NCI-H1105 (cell line): ENCODE data around the gene CGB1.
"Not testable (repeated sequence)": the region's sequence is repeated elsewhere in the genome, so short reads cannot be mapped to it uniquely, and the experiment has no call there.

Experiments used
- DNase-seq: peaks from one replicate; lab custom pipeline; 2025; lab: John Stamatoyannopoulos, UW

The CGB1 gene

GRCh38 chr19:49020931-49021895, 15.5 kb downstream of the CGB1 start:
- no peak for DNase-seq

DNA sequence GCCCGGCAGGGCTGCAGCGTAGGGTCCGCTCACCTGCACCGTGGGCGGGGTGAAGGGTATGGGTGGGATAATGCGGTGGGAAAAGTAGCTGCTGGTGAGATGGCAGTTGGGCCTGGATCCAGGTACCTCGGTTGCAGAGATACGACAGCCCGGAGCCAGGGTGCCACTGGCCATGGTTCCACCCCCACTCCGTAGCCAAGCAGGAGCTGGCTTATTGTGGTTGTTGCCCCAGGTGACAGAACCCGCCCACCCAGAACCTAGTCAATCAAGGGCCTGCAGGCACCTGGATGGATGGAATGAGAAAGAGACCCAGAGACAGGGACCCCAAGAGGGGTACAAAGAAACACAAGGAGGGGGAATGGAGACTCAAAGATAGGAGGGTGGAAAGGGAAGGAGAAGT, 16.4 kb downstream of the CGB1 start:
- no peak for DNase-seq

DNA sequence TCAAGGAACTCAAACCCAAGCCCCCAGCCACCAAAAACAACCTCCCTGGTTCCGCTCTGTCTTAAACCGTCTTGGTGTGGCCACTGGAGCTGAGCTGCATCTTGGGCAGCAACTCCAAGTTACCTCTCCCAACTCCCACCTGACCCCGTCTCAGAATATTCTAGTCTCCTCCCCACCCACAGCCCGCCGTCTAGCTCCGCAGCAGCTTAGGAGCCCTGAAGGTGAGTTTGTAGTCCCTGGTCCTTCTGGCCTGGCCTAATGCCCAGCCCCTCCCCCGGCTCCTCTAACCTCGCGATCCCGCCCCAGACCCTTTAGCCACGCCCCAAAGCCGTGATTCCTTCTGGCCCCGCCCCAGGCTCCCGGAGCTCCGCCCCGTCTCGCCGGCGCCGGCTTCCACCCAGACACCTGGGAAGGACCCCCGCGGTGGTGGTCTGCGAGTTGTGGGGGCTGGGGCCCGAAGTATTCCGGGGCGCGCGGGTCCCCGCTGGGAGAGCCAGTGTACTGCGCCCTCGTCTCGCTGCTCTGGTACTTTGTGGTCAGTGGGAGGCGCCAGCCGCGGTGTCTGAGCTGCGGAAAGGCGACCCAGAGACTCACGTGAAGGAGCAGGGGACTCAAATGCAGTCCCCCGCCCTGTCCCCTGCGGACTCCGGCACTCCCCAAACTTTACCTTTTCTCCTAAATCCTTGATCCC, 17.3 kb downstream of the CGB1 start:
- peak; percentile 65 for DNase-seq

- DNase-seq, result not testable (repeated sequence)
These were observed 18.1 kb downstream of the CGB1 start for GRCh38 chr19:49018388-49019241.

DNA sequence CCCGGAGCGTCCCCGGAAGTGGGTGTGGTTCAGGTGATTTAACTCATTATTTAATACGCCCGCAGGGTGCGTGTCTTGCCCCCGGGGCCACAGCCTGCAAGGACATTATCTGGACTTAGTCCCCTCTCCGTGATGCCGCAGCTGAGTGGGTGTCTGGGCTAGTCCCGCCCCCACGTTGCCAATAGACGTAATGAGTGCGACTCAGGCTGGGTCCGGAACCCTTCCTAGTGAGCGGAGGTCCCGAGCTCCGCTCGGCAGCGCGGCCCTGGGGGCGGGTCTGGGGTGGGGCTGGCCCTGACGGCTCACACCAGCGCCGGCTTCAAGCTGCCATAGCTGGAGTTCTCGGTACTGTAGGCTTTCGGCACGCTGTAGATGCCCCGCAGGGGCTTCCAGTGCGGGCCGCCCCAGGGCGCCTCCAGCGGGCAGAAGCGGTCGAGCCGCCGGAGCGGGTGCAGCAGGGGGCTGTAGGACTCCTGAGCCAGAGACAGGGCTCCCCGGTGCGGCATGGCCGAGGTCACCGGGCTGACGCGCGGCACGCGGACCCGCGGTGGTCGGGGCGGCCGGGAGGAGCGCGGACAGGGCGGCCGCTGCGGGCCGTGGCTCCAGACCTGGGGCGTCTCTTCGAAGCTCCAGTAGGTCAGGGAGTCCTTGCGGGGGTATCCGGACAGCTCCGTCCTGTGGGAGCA, 18.9 kb downstream of the CGB1 start:
- DNase-seq, result peak; percentile 36

DNA sequence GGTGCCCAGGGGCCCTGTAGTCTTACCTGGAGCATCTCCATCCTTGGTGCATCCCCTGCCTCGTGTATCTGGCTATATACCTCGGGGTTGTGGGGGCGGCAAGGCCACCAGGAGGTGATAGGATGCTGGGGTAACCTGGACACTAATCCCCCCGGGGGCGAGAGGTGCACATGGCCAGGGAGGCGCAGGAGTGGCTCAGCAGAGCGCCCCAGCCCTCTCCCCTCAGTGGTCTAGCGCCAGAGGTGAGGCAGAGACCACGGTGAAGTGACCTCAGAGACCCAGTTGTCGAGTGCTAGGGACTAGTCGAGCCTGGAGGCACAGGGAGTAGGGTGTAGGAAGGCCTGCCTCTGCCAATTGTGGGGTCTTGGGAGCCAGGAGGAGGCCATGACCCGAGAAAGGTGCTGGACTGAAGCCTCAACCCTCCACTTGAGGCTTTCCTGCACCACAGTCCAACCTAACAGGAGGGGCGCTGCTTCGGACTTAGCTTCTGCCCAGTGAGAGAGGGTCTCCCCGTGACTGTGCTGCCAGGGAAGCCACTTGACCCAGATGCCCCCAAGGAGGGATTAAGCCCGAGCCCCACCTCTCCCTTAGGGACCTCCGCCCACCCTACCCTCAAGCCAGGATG, 19.5 kb downstream of the CGB1 start, which contains the start of gene LHB:
TSS of gene LHB (minus strand) at position 51 of the 625 bp plus-strand sequence. CDS start at position 41, 10 bp downstream.
- no peak for DNase-seq

GRCh38 chr19:49016067-49016839, 20.4 kb downstream of the CGB1 start:
- no peak for DNase-seq

GRCh38 chr19:49014870-49015255, 21.8 kb downstream of the CGB1 start:
- no peak for DNase-seq

GRCh38 chr19:49014123-49014869, 22.4 kb downstream of the CGB1 start:
- DNase-seq, result no peak

GRCh38 chr19:49011194-49011593, 25.5 kb downstream of the CGB1 start:
- no peak for DNase-seq

DNA sequence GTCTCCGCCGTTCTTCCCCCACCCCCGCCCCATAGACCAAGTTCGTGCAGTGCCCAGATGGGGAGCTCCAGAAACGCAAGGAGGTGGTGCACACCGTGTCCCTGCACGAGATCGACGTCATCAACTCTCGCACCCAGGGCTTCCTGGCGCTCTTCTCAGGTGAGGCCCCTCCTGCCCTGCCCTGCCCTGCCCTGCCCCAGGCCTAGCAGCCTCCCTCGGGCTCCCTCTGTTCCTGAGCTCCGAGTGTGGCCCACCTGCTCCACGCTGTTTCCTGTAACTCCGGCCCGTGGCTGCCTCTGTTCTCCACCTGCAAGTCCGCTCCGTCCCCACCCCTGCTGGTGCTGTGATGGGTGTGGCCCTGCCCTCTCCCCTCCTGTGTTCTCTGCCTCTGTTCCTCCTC, 26.2 kb downstream of the CGB1 start:
- no peak for DNase-seq

DNA sequence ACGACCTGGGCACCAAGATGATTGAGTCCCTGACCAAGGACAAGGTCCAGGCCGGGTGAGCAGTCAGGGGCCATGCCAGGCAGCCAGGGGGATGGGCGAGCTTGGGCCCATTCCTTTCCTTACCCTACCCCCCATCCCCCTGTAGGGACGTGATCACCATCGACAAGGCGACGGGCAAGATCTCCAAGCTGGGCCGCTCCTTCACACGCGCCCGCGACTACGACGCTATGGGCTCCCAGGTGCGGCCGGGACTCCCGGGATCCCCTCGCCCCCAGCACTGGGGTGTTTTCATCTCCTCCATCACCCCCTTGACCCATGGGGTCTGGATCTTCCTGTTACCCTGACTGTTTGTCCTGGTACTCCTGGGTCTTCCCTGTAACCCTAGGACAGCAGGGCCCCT, 26.9 kb downstream of the CGB1 start:
- DNase-seq, result no peak

DNA sequence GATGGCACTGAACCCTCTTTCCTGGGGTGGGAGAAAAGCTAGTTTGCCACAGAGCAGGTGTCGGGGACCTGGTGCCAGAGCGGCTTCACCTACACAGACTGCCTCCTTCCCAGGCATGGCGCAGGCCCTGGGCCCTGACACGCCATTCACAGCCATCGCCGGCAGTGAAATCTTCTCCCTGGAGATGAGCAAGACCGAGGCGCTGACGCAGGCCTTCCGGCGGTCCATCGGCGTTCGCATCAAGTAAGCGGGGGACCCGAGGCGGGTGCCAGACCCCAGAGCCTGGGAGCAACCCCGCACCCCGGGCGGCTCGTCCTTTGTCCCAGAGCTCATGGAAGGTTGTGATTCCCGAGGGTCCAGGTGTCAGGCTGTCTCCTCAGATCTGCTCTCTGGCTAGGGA, 29.8 kb downstream of the CGB1 start:
- no peak for DNase-seq

DNA sequence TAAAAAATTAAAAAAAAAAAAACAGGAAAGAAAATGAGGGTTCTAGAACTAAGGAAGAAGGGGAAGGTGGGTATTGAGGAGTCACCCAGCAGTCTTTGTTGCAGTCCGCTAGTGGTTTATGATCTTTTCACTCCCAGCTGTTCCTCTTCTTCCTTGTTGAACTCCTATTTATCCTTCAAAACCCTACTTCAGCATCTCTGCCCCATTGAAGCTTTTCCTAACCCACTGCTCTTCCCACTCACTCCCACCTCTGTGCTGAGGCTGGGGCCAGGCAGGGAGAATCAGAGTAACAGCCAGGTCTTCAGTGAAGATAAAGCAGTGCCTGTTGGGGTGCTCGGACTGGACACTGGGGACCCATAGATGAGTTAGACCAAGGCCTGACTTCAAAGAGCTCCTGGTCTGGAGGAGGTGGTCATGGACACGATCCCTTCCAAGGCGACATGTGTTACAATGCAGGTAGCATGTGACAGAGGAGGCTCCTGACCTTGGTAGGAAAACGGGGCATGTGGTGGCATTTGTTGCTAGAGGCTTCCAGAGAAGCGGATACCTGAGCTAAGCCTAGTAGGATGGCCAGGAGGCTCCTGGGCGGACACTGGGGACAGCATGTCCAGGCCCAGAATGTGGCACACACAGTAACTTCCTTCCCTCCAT, 31.6 kb downstream of the CGB1 start:
- no peak for DNase-seq

DNA sequence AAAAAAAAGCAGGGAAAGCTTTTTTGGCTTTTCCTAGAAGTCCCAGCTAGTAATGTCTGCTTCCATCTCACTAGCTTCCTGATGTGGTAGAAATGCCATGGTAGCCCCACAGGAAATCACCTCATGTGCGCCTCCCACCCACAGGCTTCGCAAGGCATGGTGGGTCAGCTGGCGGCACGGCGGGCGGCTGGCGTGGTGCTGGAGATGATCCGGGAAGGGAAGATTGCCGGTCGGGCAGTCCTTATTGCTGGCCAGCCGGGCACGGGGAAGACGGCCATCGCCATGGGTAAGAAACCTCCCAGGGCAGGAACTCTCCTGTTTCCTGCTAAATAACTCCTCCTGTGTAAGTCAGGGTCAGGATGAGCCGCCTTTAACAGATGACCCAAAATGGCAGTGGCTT, 32.6 kb downstream of the CGB1 start:
- DNase-seq, result no peak

- DNase-seq, result no peak
These were observed 37.0 kb downstream of the CGB1 start for GRCh38 chr19:48999481-49000325.

DNA sequence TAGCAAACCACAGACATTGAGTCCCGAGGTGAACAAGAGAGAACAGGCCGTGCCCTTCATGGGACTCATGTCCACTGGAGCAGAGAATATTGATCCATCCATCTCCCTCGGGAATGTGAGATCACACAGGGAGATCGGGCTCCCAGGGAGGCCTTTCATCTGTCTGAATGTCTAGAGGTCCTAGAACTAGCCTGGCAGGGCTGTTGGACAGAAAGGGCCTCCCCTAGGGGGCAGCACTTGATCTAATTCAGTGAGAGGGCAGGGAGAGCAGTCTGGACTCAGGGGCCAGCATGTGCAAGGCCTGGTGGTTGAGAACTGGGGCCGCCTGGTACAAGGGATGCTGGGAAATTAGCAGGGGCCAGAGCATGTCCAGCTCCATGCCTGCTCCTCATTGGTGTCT, 38.7 kb downstream of the CGB1 start:
- no peak for DNase-seq

GRCh38 chr19:48994035-48994386, 42.7 kb downstream of the CGB1 start:
- DNase-seq, result no peak
